Measurements from ENCODE around the gene C12orf60. TPM values are rescaled to one million over a fixed set of nuclear protein-coding genes. Genes with fewer than 3 reads are reported as not detected.

C12orf60 gene
- total and polyA plus RNA-seq, 2 of the 8 experiments (the other 6 are each of a cell fraction or from before 2014, with no cell fraction given) = 1.2 to 1.5 TPM

DNA sequence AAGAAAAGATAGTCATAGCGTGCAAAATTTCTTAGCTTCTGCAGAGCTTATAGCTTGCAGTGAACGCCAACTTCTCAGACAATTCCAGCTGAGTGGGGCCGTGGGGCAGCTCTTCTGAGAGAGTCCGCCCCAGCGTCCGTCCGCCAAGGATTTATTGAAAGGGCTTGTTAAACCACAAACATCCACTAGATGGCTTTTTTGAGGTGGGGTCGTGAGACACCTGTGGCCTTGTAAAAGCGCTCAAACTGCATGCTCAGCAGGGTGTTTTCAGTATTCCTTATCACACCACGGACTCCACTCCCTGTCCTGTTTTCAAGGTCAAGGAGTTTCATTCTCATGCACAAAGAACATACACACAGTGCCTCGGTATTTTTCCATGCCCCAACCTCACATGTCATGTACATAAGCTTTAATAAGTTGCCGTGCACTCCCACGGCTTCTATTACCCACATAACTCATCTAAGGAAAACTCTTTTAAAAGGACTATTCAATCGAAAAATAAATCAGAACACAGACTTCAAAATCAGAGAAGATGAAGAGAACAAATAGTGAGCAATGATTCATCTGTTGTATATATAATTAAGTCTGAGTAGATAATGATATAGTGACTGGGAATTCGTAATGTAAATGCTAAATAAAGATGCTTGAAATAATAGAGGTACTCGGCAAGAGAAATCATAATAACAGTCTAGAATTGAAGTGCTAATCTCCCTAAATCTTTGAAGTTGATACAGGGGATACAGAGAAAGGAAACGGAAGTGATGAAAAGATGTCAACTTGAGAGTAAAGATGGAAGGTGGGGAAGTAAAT, 46.9 kb upstream of the C12orf60 start:
- Histone ChIP-seq H2BK12ac (ENCODE audit: low read depth, low read length) (no peak overlapping the region), H2BK5ac (ENCODE audit: low read depth, low read length) (no peak overlapping the region), H3K14ac (ENCODE audit: insufficient read length) (no peak overlapping the region), H3K9me3 (ENCODE audit: insufficient read depth in 2 of 2, low read depth in 1 of 2, low read length in 1 of 2) (peaks cover 0 to 6% of the 10 kb centered on the region in 2 experiments; a peak in 1 of 4 replicates), H3K18ac (ENCODE audit: extremely low read depth, low read length) (no peak overlapping the region), H4K5ac (ENCODE audit: insufficient read length, low read depth, low read length) (no peak overlapping the region), H3K79me2 (ENCODE audit: control insufficient read depth in 1 of 2, insufficient read depth in 2 of 2, low read length in 2 of 2) (no peaks in the 10 kb centered on the region), H2AFZ (ENCODE audit: low read length) (no peak overlapping the region), H2BK15ac (ENCODE audit: low read length) (no peak overlapping the region), H3K79me1 (ENCODE audit: low read depth, low read length) (no peaks in the 10 kb centered on the region), H2AK5ac (ENCODE audit: low read depth, low read length) (no peak overlapping the region), H4K20me1 (replicated peaks in 1 of 2; ENCODE audit: control insufficient read depth in 1 of 2, insufficient read depth in 2 of 2, low read length in 2 of 2) (no peaks in the 10 kb centered on the region), H4K91ac (replicated peaks; ENCODE audit: insufficient read length, low read length) (no peak overlapping the region), H3K4me1 (replicated peaks in 1 of 4; ENCODE audit: control insufficient read depth in 3 of 4, insufficient read depth in 4 of 4, low read length in 3 of 4) (peaks cover 0 to 2% (median 0%) of the 10 kb centered on the region in 4 experiments; a peak in 1 of 7 replicates), H3K23me2 (ENCODE audit: low read depth, low read length) (no peaks in the 10 kb centered on the region), H3K27ac (ENCODE audit: low read depth, low read length) (no peak overlapping the region), H3K56ac (replicated peaks; ENCODE audit: insufficient read length, low read depth, low read length) (no peak overlapping the region), H2BK120ac (replicated peaks; ENCODE audit: low read depth, low read length) (no peak overlapping the region), H3K36me3 (ENCODE audit: control insufficient read depth in 2 of 4, insufficient read depth in 4 of 4, low read length in 3 of 4) (no peaks in the 10 kb centered on the region), H3K27me3 (replicated peaks in 1 of 4; ENCODE audit: control insufficient read depth in 3 of 4, extremely low read depth in 1 of 4, insufficient read depth in 3 of 4, low read length in 3 of 4) (no peaks in the 10 kb centered on the region), H3K4me3 (ENCODE audit: extremely low read depth in 1 of 4, insufficient read depth in 2 of 4, low read depth in 3 of 4, low read length in 4 of 4) (no peak overlapping the region), H3K23ac (ENCODE audit: insufficient read length) (no peak overlapping the region), H3K4ac (replicated peaks; ENCODE audit: insufficient read length, low read depth, low read length) (no peak overlapping the region), H2BK20ac (ENCODE audit: low read length) (no peak overlapping the region), H3K4me2 (ENCODE audit: insufficient read depth in 1 of 2, low read depth in 2 of 2, low read length in 2 of 2) (peak overlapping the region in 1 of 2 experiments; percentile 10; a peak in 2 of 4 replicates), H3K9ac (replicated peaks in 1 of 4; ENCODE audit: extremely low read depth in 1 of 4, low read depth in 3 of 4, low read length in 3 of 4) (no peak overlapping the region), H4K8ac (ENCODE audit: extremely low read depth, insufficient read depth, low read length) (no peak overlapping the region)
- 37% methylated on average over 17 of the region's 17 CpGs; no CpG with 5 or more reads in 1 of the 2 experiments for WGBS, 2 experiments (ENCODE audit: extremely low coverage in 1 of 2, insufficient coverage in 1 of 2, insufficient read length in 1 of 2, insufficient replicate concordance in 2 of 2, low coverage in 1 of 2, low lambda C conversion rate in 2 of 2, missing lambda C conversion rate in 1 of 2)
- POLR2A ChIA-PET (ENCODE audit: partially characterized antibody) = interaction anchor here (0.9 to 6.1 kb wide), 4 partner anchors 14 to 18 kb away, joined by 3 to 69 read pairs (median 5); a partner anchor contains a TSS
- FAIRE-seq (peak; percentile 95), DNase-seq (ENCODE audit: low read depth in 1 of 2, low spot score in 2 of 2) (peak in 1 of 2 experiments; percentile 62)
- CTCF ChIA-PET (ENCODE audit: partially characterized antibody) = interaction anchor here (0.5 to 3.4 kb wide), 24 partner anchors 8 to 1535 kb away, joined by 3 to 17 read pairs (median 4); partner anchors contain the start of gene PLBD1
- no peak for TF ChIP-seq SP2 (IDR thresholded peaks at IDR 0.05; ENCODE audit: low read length)
- TF ChIP-seq TCF12 (IDR thresholded peaks at IDR 0.05; ENCODE audit: low read depth, low read length) = 0 out of 2 replicates have a peak, but pooled peaks have one; percentile 44
- no peak for TF ChIP-seq SRF (IDR thresholded peaks at IDR 0.05; ENCODE audit: low read depth, low read length)
- no peak for TF ChIP-seq EP300 (IDR thresholded peaks at IDR 0.05; ENCODE audit: borderline replicate concordance in 1 of 2, low read depth in 2 of 2, low read length in 2 of 2)
- TF ChIP-seq, protein P1, sequence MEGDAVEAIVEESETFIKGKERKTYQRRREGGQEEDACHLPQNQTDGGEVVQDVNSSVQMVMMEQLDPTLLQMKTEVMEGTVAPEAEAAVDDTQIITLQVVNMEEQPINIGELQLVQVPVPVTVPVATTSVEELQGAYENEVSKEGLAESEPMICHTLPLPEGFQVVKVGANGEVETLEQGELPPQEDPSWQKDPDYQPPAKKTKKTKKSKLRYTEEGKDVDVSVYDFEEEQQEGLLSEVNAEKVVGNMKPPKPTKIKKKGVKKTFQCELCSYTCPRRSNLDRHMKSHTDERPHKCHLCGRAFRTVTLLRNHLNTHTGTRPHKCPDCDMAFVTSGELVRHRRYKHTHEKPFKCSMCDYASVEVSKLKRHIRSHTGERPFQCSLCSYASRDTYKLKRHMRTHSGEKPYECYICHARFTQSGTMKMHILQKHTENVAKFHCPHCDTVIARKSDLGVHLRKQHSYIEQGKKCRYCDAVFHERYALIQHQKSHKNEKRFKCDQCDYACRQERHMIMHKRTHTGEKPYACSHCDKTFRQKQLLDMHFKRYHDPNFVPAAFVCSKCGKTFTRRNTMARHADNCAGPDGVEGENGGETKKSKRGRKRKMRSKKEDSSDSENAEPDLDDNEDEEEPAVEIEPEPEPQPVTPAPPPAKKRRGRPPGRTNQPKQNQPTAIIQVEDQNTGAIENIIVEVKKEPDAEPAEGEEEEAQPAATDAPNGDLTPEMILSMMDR (IDR thresholded peaks at IDR 0.05; ENCODE audit: control extremely low read depth in 1 of 3, insufficient read depth in 1 of 3, low read depth in 1 of 3, low read length in 3 of 3) = peak; percentile 42 to 71 (median 69)
- TF ChIP-seq CREB1 (IDR thresholded peaks at IDR 0.05) = no peak
- TF ChIP-seq FOSL1 (IDR thresholded peaks at IDR 0.05; ENCODE audit: insufficient read depth, low read depth, low read length) = no peak
- TF ChIP-seq BACH1 (IDR thresholded peaks at IDR 0.05; ENCODE audit: low read length) = 0 out of 2 replicates have a peak, but pooled peaks have one; percentile 17
- TF ChIP-seq RAD21 (IDR thresholded peaks at IDR 0.05 in 1 of 2, conservative IDR thresholded peaks at IDR 0.05 in 1 of 2; ENCODE audit: low read depth in 2 of 2, low read length in 2 of 2) = peak; percentile 19 to 48; a peak in 3 of 4 replicates

Measured in H1 (cell line).